Skin epidermis (tissue), 12 donors: ENCODE measurements around the gene CTCF.

Experiments
- H3K27ac ChIP-seq, 21 experiments: fragments of 200-600 bp; sonication (generic) in 11 of 21; one replicate each; pipeline ENCODE4 v1.5.0; 2020; ENCODE audit warnings: mild to moderate bottlenecking in 3 of 21, inconsistent platforms in 2 of 21, moderate library complexity in 2 of 21
- H3K4me3 ChIP-seq, 7 experiments: fragments of 200-600 bp; sonication (generic) in 2 of 7; one replicate each; pipeline ENCODE4 v1.5.0; 2020; ENCODE audit warnings: inconsistent platforms in 2 of 7, mild to moderate bottlenecking in 2 of 7, moderate library complexity in 1 of 7

Gene CTCF

GRCh38 chr16:67672306-67672705 lies 110.0 kb downstream of the CTCF start:
- H3K27ac ChIP-seq: peak overlapping the region in 5 of 21 experiments; percentile 20 to 83 (median 35)
- H3K4me3 ChIP-seq: no peak overlapping the region

- H3K27ac ChIP-seq: peak overlapping the region; percentile 8 to 86 (median 78)
- no peak overlapping the region for H3K4me3 ChIP-seq
These were observed 110.7 kb downstream of the CTCF start for GRCh38 chr16:67672739-67673662.

GRCh38 chr16:67673712-67674580 lies 111.6 kb downstream of the CTCF start:
- peak overlapping the region in 20 of 21 experiments; percentile 49 to 86 (median 78) for H3K27ac ChIP-seq

GRCh38 chr16:67674851-67675578 lies 112.7 kb downstream of the CTCF start:
- H3K4me3 ChIP-seq: no peak overlapping the region
- peak overlapping the region in 18 of 21 experiments; percentile 49 to 86 (median 80) for H3K27ac ChIP-seq

More at GRCh38 chr16:67673712-67674580, 111.6 kb downstream of the CTCF start:
- H3K4me3 ChIP-seq: no peak overlapping the region

GRCh38 chr16:67675579-67675935 lies 113.2 kb downstream of the CTCF start:
- H3K27ac ChIP-seq: peak overlapping the region in 6 of 21 experiments; percentile 6 to 85 (median 69)

GRCh38 chr16:67675999-67676398 lies 113.7 kb downstream of the CTCF start:
- Histone ChIP-seq H3K4me3 (no peak overlapping the region), H3K27ac (peak overlapping the region in 8 of 21 experiments; percentile 5 to 60 (median 30))

More at GRCh38 chr16:67675579-67675935, 113.2 kb downstream of the CTCF start:
- H3K4me3 ChIP-seq: no peak overlapping the region

GRCh38 chr16:67676516-67676915 lies 114.2 kb downstream of the CTCF start:
- peak overlapping the region in 11 of 21 experiments; percentile 0 to 63 (median 37) for H3K27ac ChIP-seq
- H3K4me3 ChIP-seq: no peak overlapping the region

- no peak overlapping the region for H3K4me3 ChIP-seq
- H3K27ac ChIP-seq: peak overlapping the region in 11 of 21 experiments; percentile 0 to 63 (median 37)
These were observed 114.6 kb downstream of the CTCF start for GRCh38 chr16:67676939-67677338.

GRCh38 chr16:67677712-67678111 lies 115.4 kb downstream of the CTCF start:
- peak overlapping the region in 6 of 21 experiments; percentile 5 to 63 (median 20) for H3K27ac ChIP-seq

GRCh38 chr16:67678354-67679023 lies 116.2 kb downstream of the CTCF start:
- no peak overlapping the region for H3K4me3 ChIP-seq
- H3K27ac ChIP-seq: peak overlapping the region in 2 of 21 experiments; percentile 24 to 63

More at GRCh38 chr16:67677712-67678111, 115.4 kb downstream of the CTCF start:
- H3K4me3 ChIP-seq: no peak overlapping the region

- Histone ChIP-seq H3K4me3 (no peak overlapping the region), H3K27ac (peak overlapping the region in 1 of 21 experiments; percentile 19)
These were observed 117.9 kb downstream of the CTCF start for GRCh38 chr16:67679935-67680897.

GRCh38 chr16:67683767-67684166 lies 121.4 kb downstream of the CTCF start:
- H3K27ac ChIP-seq: peak overlapping the region in 8 of 21 experiments; percentile 17 to 70 (median 50)
- H3K4me3 ChIP-seq: no peak overlapping the region

- H3K4me3 ChIP-seq: no peak overlapping the region
- peak overlapping the region in 19 of 21 experiments; percentile 32 to 84 (median 66) for H3K27ac ChIP-seq
These were observed 123.2 kb downstream of the CTCF start for GRCh38 chr16:67685388-67686112.
